ENCODE data around the gene PIGN. TPM values are rescaled to one million over a fixed set of nuclear protein-coding genes. Genes with fewer than 3 reads are reported as not detected.

PIGN gene
- total RNA-seq, 2 experiments from 2014 or later: 29.0 to 29.4 TPM

GRCh38 chr18:62144338-62144737, 42.5 kb downstream of the PIGN start:
- ATAC-seq (no peak), DNase-seq (no peak)
- intact Hi-C loops (cut with DNase I, micrococcal nuclease): no loop called here
- Mint-ChIP-seq H3K4me1 (no peaks in the 10 kb centered on the region), H3K36me3 (ENCODE audit: low read depth) (peaks cover 2% of the 10 kb centered on the region), H3K9me3 (ENCODE audit: low read depth) (no peaks in the 10 kb centered on the region), H3K4me3 (no peak overlapping the region), H3K27me3 (no peaks in the 10 kb centered on the region), H3K27ac (no peak overlapping the region)
- POLR2A ChIA-PET: no interaction called here
- CTCF ChIA-PET: interaction anchor here (0.8 to 2.3 kb wide), 4 partner anchors 11 to 269 kb away, joined by 3 to 7 read pairs (median 4); no protein-coding TSS in a partner anchor

- intact Hi-C loops (cut with DNase I, micrococcal nuclease): no loop called here
- Mint-ChIP-seq H3K4me1 (no peaks in the 10 kb centered on the region), H3K36me3 (ENCODE audit: low read depth) (peaks cover 9% of the 10 kb centered on the region), H3K9me3 (ENCODE audit: low read depth) (no peaks in the 10 kb centered on the region), H3K4me3 (no peak overlapping the region), H3K27me3 (no peaks in the 10 kb centered on the region), H3K27ac (no peak overlapping the region)
- POLR2A ChIA-PET: no interaction called here
- DNase-seq: no peak
- no peak for ATAC-seq
- CTCF ChIA-PET: interaction anchor here (1.1 to 2.1 kb wide), 2 partner anchors 8 to 9 kb away, joined by 4 to 9 read pairs; no protein-coding TSS in a partner anchor
Measured at GRCh38 chr18:62140259-62140658, 46.6 kb downstream of the PIGN start.

- no peaks in the 10 kb centered on the region for H3K9me3 Mint-ChIP-seq (ENCODE audit: low read depth)
- H3K36me3 Mint-ChIP-seq (ENCODE audit: low read depth): peaks cover 7% of the 10 kb centered on the region
- intact Hi-C loops (cut with DNase I, micrococcal nuclease): no loop called here
- no peaks in the 10 kb centered on the region for H3K4me1 Mint-ChIP-seq
- H3K4me3 Mint-ChIP-seq: no peak overlapping the region
- ATAC-seq (no peak), DNase-seq (no peak)
- no peaks in the 10 kb centered on the region for H3K27me3 Mint-ChIP-seq
- no peak overlapping the region for H3K27ac Mint-ChIP-seq
- CTCF ChIA-PET: interaction anchor here (0.6 to 1.0 kb wide), 3 partner anchors 111 to 557 kb away, joined by 3 read pairs; no protein-coding TSS in a partner anchor
- POLR2A ChIA-PET: no interaction called here
Measured at GRCh38 chr18:62138461-62139235, 48.2 kb downstream of the PIGN start.

- no peaks in the 10 kb centered on the region for H3K27me3 Mint-ChIP-seq
- no peak overlapping the region for H3K27ac Mint-ChIP-seq
- ATAC-seq: peak; percentile 61
- intact Hi-C loops (cut with DNase I, micrococcal nuclease): loop anchor here (1.0 to 5.0 kb wide), 7 partner anchors 231 to 809 kb away; no protein-coding TSS in a partner anchor
- no peak overlapping the region for H3K4me3 Mint-ChIP-seq
- POLR2A ChIA-PET: no interaction called here
- CTCF ChIA-PET: interaction anchor here (0.6 to 3.3 kb wide), 39 partner anchors 8 to 581 kb away, joined by 3 to 26 read pairs (median 4); no protein-coding TSS in a partner anchor
- peaks cover 9% of the 10 kb centered on the region for H3K36me3 Mint-ChIP-seq (ENCODE audit: low read depth)
- peak; percentile 79 for DNase-seq
- H3K4me1 Mint-ChIP-seq: no peaks in the 10 kb centered on the region
- no peaks in the 10 kb centered on the region for H3K9me3 Mint-ChIP-seq (ENCODE audit: low read depth)
Measured at GRCh38 chr18:62131301-62131909, 55.5 kb downstream of the PIGN start.

GRCh38 chr18:62128157-62128556, 58.7 kb downstream of the PIGN start:
- ChIA-PET POLR2A (no interaction called here), CTCF (interaction anchor here (1.3 to 2.6 kb wide), 2 partner anchors 491 to 576 kb away, joined by 3 to 7 read pairs; no protein-coding TSS in a partner anchor)
- Mint-ChIP-seq H3K4me1 (no peaks in the 10 kb centered on the region), H3K27me3 (no peaks in the 10 kb centered on the region), H3K9me3 (ENCODE audit: low read depth) (no peaks in the 10 kb centered on the region), H3K4me3 (no peak overlapping the region), H3K36me3 (ENCODE audit: low read depth) (peaks cover 9% of the 10 kb centered on the region), H3K27ac (no peak overlapping the region)
- intact Hi-C loops (cut with DNase I, micrococcal nuclease): no loop called here
- ATAC-seq: no peak
- DNase-seq: no peak

GRCh38 chr18:62126737-62127136, 60.1 kb downstream of the PIGN start:
- CTCF ChIA-PET: interaction anchor here (0.5 to 1.8 kb wide), 5 partner anchors 10 to 490 kb away, joined by 3 to 8 read pairs (median 4); no protein-coding TSS in a partner anchor

GRCh38 chr18:62125702-62126101, 61.2 kb downstream of the PIGN start:
- intact Hi-C loops (cut with DNase I, micrococcal nuclease): no loop called here
- H3K27me3 Mint-ChIP-seq: no peaks in the 10 kb centered on the region
- H3K36me3 Mint-ChIP-seq (ENCODE audit: low read depth): peaks cover 11% of the 10 kb centered on the region
- CTCF ChIA-PET: interaction anchor here (1.8 kb wide), 1 partner anchor 489 kb away, joined by 8 read pairs; no protein-coding TSS in a partner anchor
- POLR2A ChIA-PET: no interaction called here
- H3K9me3 Mint-ChIP-seq (ENCODE audit: low read depth): no peaks in the 10 kb centered on the region
- H3K4me3 Mint-ChIP-seq: no peak overlapping the region
- H3K27ac Mint-ChIP-seq: no peak overlapping the region
- no peak for ATAC-seq
- no peaks in the 10 kb centered on the region for H3K4me1 Mint-ChIP-seq
- no peak for DNase-seq

More at GRCh38 chr18:62126737-62127136, 60.1 kb downstream of the PIGN start:
- no peaks in the 10 kb centered on the region for H3K27me3 Mint-ChIP-seq
- H3K9me3 Mint-ChIP-seq (ENCODE audit: low read depth): no peaks in the 10 kb centered on the region
- H3K4me1 Mint-ChIP-seq: no peaks in the 10 kb centered on the region
- POLR2A ChIA-PET: no interaction called here
- DNase-seq: no peak
- ATAC-seq: no peak
- peaks cover 11% of the 10 kb centered on the region for H3K36me3 Mint-ChIP-seq (ENCODE audit: low read depth)
- no peak overlapping the region for H3K27ac Mint-ChIP-seq
- H3K4me3 Mint-ChIP-seq: no peak overlapping the region
- intact Hi-C loops (cut with DNase I, micrococcal nuclease): no loop called here

GRCh38 chr18:62122330-62122729, 64.5 kb downstream of the PIGN start:
- POLR2A ChIA-PET: no interaction called here
- CTCF ChIA-PET: interaction anchor here (1.3 kb wide), 1 partner anchor 9 kb away, joined by 3 read pairs; no protein-coding TSS in a partner anchor
- no peak overlapping the region for H3K4me3 Mint-ChIP-seq

GRCh38 chr18:62119884-62120283, 67.0 kb downstream of the PIGN start:
- intact Hi-C loops (cut with DNase I, micrococcal nuclease): no loop called here
- H3K27me3 Mint-ChIP-seq: no peaks in the 10 kb centered on the region
- H3K9me3 Mint-ChIP-seq (ENCODE audit: low read depth): no peaks in the 10 kb centered on the region
- H3K4me1 Mint-ChIP-seq: no peaks in the 10 kb centered on the region
- no peak overlapping the region for H3K4me3 Mint-ChIP-seq
- ChIA-PET POLR2A (no interaction called here), CTCF (interaction anchor here (1.8 kb wide), 1 partner anchor 10 kb away, joined by 7 read pairs; no protein-coding TSS in a partner anchor)
- ATAC-seq (no peak), DNase-seq (no peak)
- H3K36me3 Mint-ChIP-seq (ENCODE audit: low read depth): peaks cover 8% of the 10 kb centered on the region
- no peak overlapping the region for H3K27ac Mint-ChIP-seq

More at GRCh38 chr18:62122330-62122729, 64.5 kb downstream of the PIGN start:
- DNase-seq: no peak
- intact Hi-C loops (cut with DNase I, micrococcal nuclease): no loop called here
- H3K27ac Mint-ChIP-seq: no peak overlapping the region
- peaks cover 8% of the 10 kb centered on the region for H3K36me3 Mint-ChIP-seq (ENCODE audit: low read depth)
- no peak for ATAC-seq
- H3K9me3 Mint-ChIP-seq (ENCODE audit: low read depth): no peaks in the 10 kb centered on the region
- no peaks in the 10 kb centered on the region for H3K27me3 Mint-ChIP-seq
- H3K4me1 Mint-ChIP-seq: no peaks in the 10 kb centered on the region

GRCh38 chr18:62118328-62118727, 68.5 kb downstream of the PIGN start:
- no peaks in the 10 kb centered on the region for H3K9me3 Mint-ChIP-seq (ENCODE audit: low read depth)
- ATAC-seq (no peak), DNase-seq (no peak)
- intact Hi-C loops (cut with DNase I, micrococcal nuclease): no loop called here
- POLR2A ChIA-PET: no interaction called here
- peaks cover 11% of the 10 kb centered on the region for H3K36me3 Mint-ChIP-seq (ENCODE audit: low read depth)
- H3K4me1 Mint-ChIP-seq: no peaks in the 10 kb centered on the region
- H3K27me3 Mint-ChIP-seq: no peaks in the 10 kb centered on the region
- CTCF ChIA-PET: interaction anchor here (0.6 to 1.8 kb wide), 3 partner anchors 8 to 31 kb away, joined by 3 to 7 read pairs (median 5); no protein-coding TSS in a partner anchor
- H3K27ac Mint-ChIP-seq: no peak overlapping the region
- H3K4me3 Mint-ChIP-seq: no peak overlapping the region

- ChIA-PET POLR2A (no interaction called here), CTCF (interaction anchor here (0.9 kb wide), 1 partner anchor 10 kb away, joined by 7 read pairs; no protein-coding TSS in a partner anchor)
- H3K36me3 Mint-ChIP-seq (ENCODE audit: low read depth): peaks cover 6% of the 10 kb centered on the region
- DNase-seq (no peak), ATAC-seq (no peak)
- no peaks in the 10 kb centered on the region for H3K4me1 Mint-ChIP-seq
- H3K27ac Mint-ChIP-seq: no peak overlapping the region
- H3K4me3 Mint-ChIP-seq: no peak overlapping the region
- H3K9me3 Mint-ChIP-seq (ENCODE audit: low read depth): no peaks in the 10 kb centered on the region
- intact Hi-C loops (cut with DNase I, micrococcal nuclease): no loop called here
- no peaks in the 10 kb centered on the region for H3K27me3 Mint-ChIP-seq
Measured at GRCh38 chr18:62109676-62110075, 77.2 kb downstream of the PIGN start.

Measured in activated CD4-positive, alpha-beta T cell treated with anti-CD3 and anti-CD28 coated beads for 36 hours (primary cell).